ENCODE data around the gene CENPP. TPM values are rescaled to one million over a fixed set of nuclear protein-coding genes. Genes with fewer than 3 reads are reported as not detected.

CENPP gene
- total RNA-seq, 2 donors from 2014 or later, result 0.78 to 2.3 TPM

- 79 to 80% methylated on average over 3 of the region's 3 CpGs for WGBS, 2 donors
- no peak for TF ChIP-seq POLR2A (IDR thresholded peaks at IDR 0.05)
- TF ChIP-seq, protein P1, sequence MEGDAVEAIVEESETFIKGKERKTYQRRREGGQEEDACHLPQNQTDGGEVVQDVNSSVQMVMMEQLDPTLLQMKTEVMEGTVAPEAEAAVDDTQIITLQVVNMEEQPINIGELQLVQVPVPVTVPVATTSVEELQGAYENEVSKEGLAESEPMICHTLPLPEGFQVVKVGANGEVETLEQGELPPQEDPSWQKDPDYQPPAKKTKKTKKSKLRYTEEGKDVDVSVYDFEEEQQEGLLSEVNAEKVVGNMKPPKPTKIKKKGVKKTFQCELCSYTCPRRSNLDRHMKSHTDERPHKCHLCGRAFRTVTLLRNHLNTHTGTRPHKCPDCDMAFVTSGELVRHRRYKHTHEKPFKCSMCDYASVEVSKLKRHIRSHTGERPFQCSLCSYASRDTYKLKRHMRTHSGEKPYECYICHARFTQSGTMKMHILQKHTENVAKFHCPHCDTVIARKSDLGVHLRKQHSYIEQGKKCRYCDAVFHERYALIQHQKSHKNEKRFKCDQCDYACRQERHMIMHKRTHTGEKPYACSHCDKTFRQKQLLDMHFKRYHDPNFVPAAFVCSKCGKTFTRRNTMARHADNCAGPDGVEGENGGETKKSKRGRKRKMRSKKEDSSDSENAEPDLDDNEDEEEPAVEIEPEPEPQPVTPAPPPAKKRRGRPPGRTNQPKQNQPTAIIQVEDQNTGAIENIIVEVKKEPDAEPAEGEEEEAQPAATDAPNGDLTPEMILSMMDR (IDR thresholded peaks at IDR 0.05), result no peak
- Histone ChIP-seq H3K27me3 (no peaks in the 10 kb centered on the region), H3K36me3 (replicated peaks in 1 of 2; ENCODE audit: insufficient read depth in 1 of 2, low read depth in 2 of 2) (no peaks in the 10 kb centered on the region), H3K9me3 (no peaks in the 10 kb centered on the region), H3K4me3 (no peak within 1 kb of the TSS), H3K4me1 (peaks cover 10% of the 10 kb centered on the region), H3K27ac (no peak within 1 kb of the TSS)
- ATAC-seq, result no peak
- no peak for DNase-seq
- intact Hi-C loops (cut with DNase I), result no loop called here
Observed at GRCh38 chr9:92482329-92482728, 156.6 kb downstream of the CENPP start, which contains the start of gene ASPN. ASPN (minus strand) TSS chr9:92482506.

- Histone ChIP-seq H3K4me3 (no peak overlapping the region), H3K36me3 (replicated peaks in 1 of 2; ENCODE audit: insufficient read depth in 1 of 2, low read depth in 2 of 2) (no peaks in the 10 kb centered on the region), H3K9me3 (no peaks in the 10 kb centered on the region), H3K27me3 (no peaks in the 10 kb centered on the region), H3K4me1 (peaks cover 10% of the 10 kb centered on the region), H3K27ac (no peak overlapping the region)
- intact Hi-C loops (cut with DNase I), result no loop called here
- no peak for DNase-seq
- ATAC-seq, result no peak
- no peak for TF ChIP-seq POLR2A (IDR thresholded peaks at IDR 0.05)
- TF ChIP-seq, protein P1 (IDR thresholded peaks at IDR 0.05), result no peak
Observed at GRCh38 chr9:92482805-92483204, 157.1 kb downstream of the CENPP start.

DNA sequence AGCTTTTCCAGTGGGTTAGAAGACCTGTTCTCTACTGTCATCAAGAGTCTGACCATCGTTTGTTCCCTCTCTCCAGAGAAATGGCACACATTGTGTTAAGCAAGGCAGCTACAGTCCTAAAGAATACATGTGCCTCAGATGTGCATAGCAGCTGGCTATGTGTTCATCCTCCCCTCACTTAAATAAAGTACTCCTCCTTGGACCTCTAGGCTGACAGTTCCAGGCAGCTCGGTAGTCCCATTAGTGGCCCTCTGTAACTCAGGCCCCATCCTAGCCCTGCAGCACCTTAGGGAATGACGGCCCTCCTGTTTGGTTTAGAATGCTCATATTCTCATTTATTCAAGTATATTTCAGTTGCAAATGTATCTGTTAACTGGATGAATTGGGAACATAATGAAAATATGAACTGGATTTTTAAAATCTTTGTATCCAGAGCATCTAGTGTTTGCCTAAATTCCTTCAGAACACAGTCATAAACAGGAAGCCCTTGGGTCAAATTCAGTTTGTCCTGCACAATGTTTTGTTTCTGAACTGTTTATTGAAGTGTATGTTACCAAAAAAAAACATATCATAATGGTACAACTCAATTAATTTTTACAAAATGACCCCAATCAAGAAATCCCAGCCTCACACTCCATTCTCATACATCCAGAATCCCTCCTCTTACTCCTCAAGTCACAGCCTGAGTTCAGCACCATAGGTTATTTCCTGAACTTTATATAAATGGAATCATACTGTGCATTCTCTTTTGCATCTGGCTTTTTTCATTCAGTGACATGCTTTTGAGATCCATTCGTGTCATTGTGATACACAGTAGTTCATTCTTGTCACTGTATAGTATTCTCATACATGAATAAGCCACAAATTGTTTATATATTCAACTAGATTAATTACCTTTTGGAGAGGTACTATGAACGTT is 158.1 kb downstream of the CENPP start:
- Histone ChIP-seq H3K9me3 (no peaks in the 10 kb centered on the region), H3K4me1 (peaks cover 8% of the 10 kb centered on the region), H3K27me3 (no peaks in the 10 kb centered on the region), H3K36me3 (replicated peaks in 1 of 2; ENCODE audit: insufficient read depth in 1 of 2, low read depth in 2 of 2) (no peaks in the 10 kb centered on the region), H3K27ac (no peak overlapping the region), H3K4me3 (no peak overlapping the region)
- DNase-seq (no peak), ATAC-seq (no peak)
- intact Hi-C loops (cut with DNase I), result no loop called here
- WGBS, 2 donors, result 80 to 85% methylated on average over 5 of the region's 5 CpGs
- TF ChIP-seq, protein P1 (IDR thresholded peaks at IDR 0.05), result no peak
- no peak for TF ChIP-seq POLR2A (IDR thresholded peaks at IDR 0.05)

GRCh38 chr9:92484563-92484962 is 158.8 kb downstream of the CENPP start:
- Histone ChIP-seq H3K36me3 (replicated peaks in 1 of 2; ENCODE audit: insufficient read depth in 1 of 2, low read depth in 2 of 2) (no peaks in the 10 kb centered on the region), H3K27me3 (no peaks in the 10 kb centered on the region), H3K9me3 (no peaks in the 10 kb centered on the region), H3K27ac (no peak overlapping the region), H3K4me1 (peaks cover 2% of the 10 kb centered on the region), H3K4me3 (no peak overlapping the region)
- no peak for DNase-seq
- intact Hi-C loops (cut with DNase I), result no loop called here
- no peak for ATAC-seq
- TF ChIP-seq, protein P1 (IDR thresholded peaks at IDR 0.05), result no peak
- TF ChIP-seq POLR2A (IDR thresholded peaks at IDR 0.05), result no peak
- WGBS, 2 donors, result 85 to 96% methylated on average over 3 of the region's 3 CpGs

DNA sequence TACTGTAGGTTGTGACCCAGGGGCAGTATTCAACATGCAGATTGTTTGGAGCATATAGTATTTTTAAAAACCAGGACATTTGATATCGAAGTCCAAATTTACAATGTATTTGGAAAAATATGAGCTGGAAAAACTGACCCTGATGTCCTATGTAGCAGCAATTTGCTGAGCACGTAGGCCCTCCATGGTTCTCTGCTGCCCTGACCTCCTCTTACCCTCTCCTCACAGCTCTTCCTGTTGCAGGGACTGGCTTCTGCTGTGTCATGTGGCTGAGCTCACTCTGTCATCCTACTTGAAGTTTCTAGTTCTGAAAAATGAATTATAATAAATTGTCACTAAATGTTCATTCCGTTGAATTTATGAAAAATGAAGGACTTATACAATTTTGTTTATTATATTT is 160.6 kb downstream of the CENPP start:
- ATAC-seq (no peak), DNase-seq (no peak)
- TF ChIP-seq, protein P1 (IDR thresholded peaks at IDR 0.05), result no peak
- TF ChIP-seq POLR2A (IDR thresholded peaks at IDR 0.05), result no peak
- H3K4me1 ChIP-seq, result no peaks in the 10 kb centered on the region
- no peaks in the 10 kb centered on the region for H3K27me3 ChIP-seq
- 79 to 90% methylated on average over 3 of the region's 3 CpGs for WGBS, 2 donors
- H3K4me3 ChIP-seq, result no peak overlapping the region
- intact Hi-C loops (cut with DNase I), result no loop called here
- no peaks in the 10 kb centered on the region for H3K9me3 ChIP-seq
- H3K27ac ChIP-seq, result no peak overlapping the region
- no peaks in the 10 kb centered on the region for H3K36me3 ChIP-seq (replicated peaks in 1 of 2; ENCODE audit: insufficient read depth in 1 of 2, low read depth in 2 of 2)

Measured in body of pancreas (tissue), 4 donors.